NCI-H2196 treated with DMSO at 0.1 percent for 48 hours (cell line): Measurements from ENCODE around the gene HOXD11.

Source experiments
- DNase-seq: peaks from one replicate; lab custom pipeline; 2025; ENCODE audit not compliant: unreplicated experiment; lab: John Stamatoyannopoulos, UW

HOXD11 gene

DNA sequence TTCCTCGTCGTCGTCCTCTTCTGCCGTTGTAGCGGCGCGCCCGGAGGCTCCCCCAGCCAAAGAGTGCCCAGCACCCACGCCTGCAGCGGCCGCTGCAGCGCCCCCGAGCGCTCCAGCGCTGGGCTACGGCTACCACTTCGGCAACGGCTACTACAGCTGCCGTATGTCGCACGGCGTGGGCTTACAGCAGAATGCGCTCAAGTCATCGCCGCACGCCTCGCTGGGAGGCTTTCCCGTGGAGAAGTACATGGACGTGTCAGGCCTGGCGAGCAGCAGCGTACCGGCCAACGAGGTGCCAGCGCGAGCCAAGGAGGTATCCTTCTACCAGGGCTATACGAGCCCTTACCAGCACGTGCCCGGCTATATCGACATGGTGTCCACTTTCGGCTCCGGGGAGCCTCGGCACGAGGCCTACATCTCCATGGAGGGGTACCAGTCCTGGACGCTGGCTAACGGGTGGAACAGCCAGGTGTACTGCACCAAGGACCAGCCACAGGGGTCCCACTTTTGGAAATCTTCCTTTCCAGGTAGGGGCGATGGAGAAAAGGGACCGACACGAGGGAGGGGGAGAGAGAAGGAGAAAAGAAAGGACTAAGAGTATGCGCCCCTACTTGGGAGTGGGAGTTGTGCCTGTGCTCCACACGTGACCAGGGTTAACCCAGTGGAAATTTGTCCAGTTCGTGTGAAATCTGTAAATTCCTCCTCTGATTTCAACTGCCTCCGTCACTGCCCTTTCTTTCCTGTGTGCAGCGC, 13.8 kb upstream of the HOXD11 start:
- no peak for DNase-seq

DNA sequence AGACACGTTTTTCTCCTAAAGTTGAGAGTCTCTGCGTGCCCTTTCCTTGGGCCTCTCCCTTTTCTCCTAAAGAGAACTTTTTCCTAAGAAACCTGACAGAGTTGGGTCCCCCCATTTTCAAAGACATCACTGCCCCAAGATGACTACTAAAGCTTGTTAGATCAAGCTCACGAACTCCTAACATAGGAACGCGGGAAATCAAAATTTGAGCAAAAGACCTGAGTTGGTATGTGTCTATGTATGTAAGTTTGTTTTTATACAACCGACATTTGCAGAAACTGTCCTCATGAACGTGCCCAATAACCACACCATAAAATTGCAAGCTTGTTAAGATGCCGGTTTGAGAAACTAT, 13.2 kb upstream of the HOXD11 start:
- no peak for DNase-seq

DNA sequence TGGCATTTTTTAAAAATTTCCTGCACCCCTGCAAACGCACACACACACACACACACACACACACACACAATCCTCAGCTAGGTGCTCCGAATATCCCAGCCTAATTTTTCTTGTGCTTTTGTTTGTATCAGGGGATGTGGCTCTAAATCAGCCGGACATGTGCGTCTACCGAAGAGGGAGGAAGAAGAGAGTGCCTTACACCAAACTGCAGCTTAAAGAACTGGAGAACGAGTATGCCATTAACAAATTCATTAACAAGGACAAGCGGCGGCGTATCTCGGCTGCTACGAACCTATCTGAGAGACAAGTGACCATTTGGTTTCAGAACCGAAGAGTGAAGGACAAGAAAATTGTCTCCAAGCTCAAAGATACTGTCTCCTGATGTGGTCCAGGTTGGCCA, 12.7 kb upstream of the HOXD11 start:
- no peak for DNase-seq

GRCh38 chr2:176095421-176095820, 11.7 kb upstream of the HOXD11 start:
- DNase-seq = no peak

- DNase-seq = peak; percentile 6
Measured at GRCh38 chr2:176096243-176096985, 10.7 kb upstream of the HOXD11 start.

DNA sequence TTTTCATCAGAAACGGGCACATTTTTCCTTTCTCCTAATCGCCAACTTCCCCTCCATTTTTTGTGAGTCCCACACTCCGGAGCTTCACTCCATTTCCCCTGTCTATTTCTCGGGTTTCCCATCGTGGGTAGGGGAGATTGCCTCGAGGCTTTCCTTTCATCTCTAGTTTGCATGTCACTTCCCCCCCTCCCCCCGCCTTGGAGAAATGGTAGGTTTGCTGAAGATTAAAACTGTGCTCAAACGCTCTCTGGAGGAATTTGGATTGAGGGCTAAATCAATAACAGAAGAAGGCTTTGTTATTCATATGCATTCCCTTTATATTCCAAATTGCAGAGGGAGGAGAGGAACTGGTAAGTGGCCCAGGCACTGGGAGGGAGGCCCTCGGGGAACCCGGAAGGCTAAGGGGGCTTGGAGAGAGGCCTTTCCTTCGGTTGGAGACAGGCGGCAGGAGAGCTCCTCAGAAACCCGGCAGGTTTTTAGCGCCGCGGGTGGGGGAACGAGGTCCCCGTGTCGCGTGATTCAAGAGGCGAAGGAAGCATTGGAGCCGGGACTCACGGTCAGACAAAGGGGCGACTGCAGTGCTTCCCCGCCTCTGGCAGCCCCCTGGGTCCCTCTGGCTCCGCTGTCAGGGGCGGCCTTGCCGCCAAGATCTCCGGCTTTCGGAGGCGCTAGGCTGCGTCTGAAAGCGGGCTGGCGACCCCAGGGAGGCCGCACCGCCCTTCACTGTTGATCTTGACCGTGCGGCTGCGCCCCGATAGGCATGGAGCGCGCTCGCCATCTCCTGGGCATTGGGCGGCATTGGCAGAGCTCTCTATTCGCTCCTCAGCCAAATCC, 9.9 kb upstream of the HOXD11 start:
- DNase-seq = peak; percentile 80

DNA sequence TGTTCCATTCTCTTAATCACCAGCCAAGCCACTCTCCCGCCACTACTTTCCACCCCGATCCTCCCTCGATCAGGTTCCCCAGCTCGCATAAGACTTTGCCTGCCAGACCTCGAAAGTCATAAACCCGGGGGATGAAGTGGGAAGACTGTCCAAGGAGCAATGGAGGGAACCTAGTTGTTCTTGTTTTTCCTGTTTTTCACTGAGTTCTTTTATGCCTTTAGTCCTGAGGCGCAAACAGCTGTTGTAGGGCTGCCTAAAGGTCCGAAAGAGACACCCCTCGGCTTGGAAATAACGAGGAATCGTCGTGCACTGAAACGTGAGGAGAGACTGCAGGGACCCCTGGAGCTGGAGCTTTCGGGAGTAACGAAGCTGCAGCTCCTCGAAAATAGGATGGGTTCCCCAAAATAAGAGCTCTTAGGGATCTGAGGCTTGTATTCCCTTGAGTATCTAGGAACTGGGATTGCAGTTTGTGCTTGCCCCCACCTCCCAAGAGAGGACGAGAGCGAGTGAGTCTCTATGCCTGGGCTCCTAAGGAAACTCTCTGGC, 9.2 kb upstream of the HOXD11 start:
- DNase-seq = no peak

DNA sequence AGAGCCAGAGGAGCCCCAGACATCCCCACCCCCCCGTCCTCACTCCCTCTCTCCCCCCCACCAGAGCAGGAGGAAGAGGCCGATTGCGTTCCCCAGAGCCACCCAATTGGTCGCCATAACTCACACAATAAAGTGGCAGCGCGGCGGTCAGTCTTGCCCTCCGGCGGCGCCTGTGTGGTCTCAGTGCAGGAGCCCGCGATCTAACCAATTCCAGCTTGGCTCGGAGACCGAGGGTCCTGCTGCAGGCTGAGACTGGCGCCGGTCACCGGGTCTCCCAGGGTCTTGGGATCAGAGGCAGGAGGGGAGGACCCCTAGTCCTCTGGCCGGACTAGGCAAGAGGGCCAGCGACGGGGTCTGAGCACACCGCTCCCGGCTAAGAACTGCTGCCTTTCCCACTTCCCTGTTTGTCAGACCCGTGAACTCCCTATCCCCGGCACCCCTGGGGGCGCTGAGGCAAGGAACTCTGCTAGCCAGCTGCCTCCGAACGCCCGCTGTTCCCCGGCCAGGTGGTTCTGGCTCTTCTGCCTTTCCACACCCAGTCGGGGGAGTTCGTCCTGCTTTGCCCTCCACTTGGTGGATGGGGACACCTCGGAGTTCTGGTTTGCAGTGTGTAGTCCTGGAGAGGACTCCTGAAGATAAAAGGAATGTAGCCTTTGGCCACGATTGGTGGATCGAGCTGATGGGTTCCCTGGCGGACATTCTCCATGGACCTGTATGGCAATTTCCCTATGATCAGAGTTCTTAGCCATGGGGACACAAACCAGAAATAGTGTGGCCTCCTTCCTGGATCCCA, 8.5 kb upstream of the HOXD11 start:
- DNase-seq = no peak

- DNase-seq = no peak
Measured at GRCh38 chr2:176099159-176099727, 7.8 kb upstream of the HOXD11 start.

GRCh38 chr2:176099728-176100546, 7.1 kb upstream of the HOXD11 start, which contains the start of gene HOXD12:
HOXD12 (plus strand) TSS chr2:176099795; CDS start chr2:176099802, 7 bp downstream.
- DNase-seq = no peak

GRCh38 chr2:176100547-176101140, 6.4 kb upstream of the HOXD11 start:
- no peak for DNase-seq

DNA sequence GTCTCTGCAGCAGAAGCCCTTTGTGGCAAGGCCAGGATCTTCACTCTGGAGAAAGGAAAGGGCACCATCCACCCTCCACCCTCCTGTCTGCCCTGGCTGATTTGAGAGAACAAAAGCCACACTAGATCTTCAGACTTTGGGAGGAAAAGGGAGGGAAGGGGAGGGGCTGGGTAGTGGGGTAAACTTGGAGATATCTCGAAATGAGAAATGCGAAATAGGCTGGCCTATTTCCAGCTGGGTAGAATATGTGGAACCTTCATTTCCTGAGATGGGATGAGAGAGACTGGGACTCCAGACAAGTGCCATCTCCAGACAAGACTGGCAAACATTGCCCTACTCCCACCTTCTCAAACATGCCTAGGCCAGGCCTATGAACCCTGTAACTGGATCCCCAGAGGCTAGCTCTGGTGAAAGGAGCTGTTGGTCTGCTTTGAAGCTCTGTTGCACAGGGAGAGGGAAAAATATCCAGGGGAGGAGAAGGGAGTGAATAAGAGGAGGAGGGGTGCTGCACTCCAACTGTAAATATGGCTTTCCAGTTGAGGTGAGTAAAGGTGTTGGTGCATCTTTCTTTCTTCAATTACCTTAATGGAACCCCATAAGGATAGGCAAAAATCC, 5.8 kb upstream of the HOXD11 start:
- peak; percentile 34 for DNase-seq

GRCh38 chr2:176101842-176102241, 5.2 kb upstream of the HOXD11 start:
- no peak for DNase-seq

DNA sequence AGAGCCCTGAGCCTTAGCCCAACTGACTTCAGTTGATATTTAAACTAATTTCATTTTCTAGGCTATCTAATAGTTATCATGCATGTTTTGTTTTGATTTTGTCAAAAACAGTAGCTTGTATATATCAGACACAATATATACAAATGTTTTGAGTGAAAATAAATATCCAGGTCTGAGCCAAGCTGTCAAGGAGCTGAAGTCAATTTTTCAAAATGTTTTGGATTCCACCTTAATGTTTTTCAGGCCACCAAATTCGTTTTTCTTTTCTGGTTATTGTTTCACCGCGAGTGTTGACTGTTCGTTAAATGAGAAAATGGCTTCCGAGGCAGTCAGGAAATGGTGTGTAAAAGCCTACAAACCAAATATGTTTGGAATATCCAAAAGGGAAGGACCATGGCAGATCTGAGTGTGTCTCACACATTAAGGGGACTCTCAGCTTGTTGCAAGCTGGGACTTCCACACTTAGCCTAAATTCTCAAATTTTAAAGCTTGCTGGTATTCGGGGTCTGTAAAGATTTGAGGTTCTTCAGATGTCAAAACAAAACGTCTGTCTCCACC, 4.7 kb upstream of the HOXD11 start:
- DNase-seq = no peak

DNA sequence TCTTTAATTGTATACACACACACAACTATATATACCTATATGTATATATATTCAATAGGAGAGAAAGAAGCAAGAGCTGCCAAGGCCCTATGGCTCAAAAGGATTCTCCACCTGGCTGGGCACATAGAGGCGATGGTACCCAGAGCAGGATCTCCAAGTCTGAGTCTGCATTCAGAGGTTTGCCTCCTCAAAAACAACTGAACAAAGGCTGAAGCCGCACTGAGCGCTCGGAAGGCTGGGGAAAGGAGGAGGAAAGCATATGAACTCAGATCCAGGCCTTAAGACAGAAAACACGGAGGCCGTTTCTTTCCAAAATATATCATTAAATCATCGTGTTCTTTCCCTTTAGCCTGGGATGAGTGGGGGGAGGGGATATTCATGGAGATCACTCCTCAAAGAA, 3.9 kb upstream of the HOXD11 start:
- no peak for DNase-seq

- DNase-seq = no peak
Measured at GRCh38 chr2:176103742-176104315, 3.3 kb upstream of the HOXD11 start.

GRCh38 chr2:176104316-176105077, 2.6 kb upstream of the HOXD11 start:
- DNase-seq = no peak
